VCaP (cell line): ENCODE measurements around the gene PIWIL4.
A peak's percentile ranks its signal among the peaks of the same experiment; 100 is the strongest.

Experiments
- H3K27ac ChIP-seq: fragments of 450-650 bp; 2 replicates; pipeline ENCODE4 v1.5.1; 2017
- CTCF ChIP-seq: fragments of 450-650 bp; conservative IDR thresholded peaks from 2 replicates; pipeline ENCODE4 v1.5.1; 2017; ENCODE audit warnings: mild to moderate bottlenecking, moderate library complexity

The PIWIL4 gene

GRCh38 chr11:94586546-94586945 lies 19.4 kb downstream of the PIWIL4 start:
- TF ChIP-seq CTCF: no peak
- no peak overlapping the region for H3K27ac ChIP-seq

GRCh38 chr11:94586978-94587377 lies 19.8 kb downstream of the PIWIL4 start:
- TF ChIP-seq CTCF: no peak

GRCh38 chr11:94588366-94588942 lies 21.3 kb downstream of the PIWIL4 start:
- H3K27ac ChIP-seq: no peak overlapping the region
- no peak for TF ChIP-seq CTCF

More at GRCh38 chr11:94586978-94587377, 19.8 kb downstream of the PIWIL4 start:
- H3K27ac ChIP-seq: no peak overlapping the region

DNA sequence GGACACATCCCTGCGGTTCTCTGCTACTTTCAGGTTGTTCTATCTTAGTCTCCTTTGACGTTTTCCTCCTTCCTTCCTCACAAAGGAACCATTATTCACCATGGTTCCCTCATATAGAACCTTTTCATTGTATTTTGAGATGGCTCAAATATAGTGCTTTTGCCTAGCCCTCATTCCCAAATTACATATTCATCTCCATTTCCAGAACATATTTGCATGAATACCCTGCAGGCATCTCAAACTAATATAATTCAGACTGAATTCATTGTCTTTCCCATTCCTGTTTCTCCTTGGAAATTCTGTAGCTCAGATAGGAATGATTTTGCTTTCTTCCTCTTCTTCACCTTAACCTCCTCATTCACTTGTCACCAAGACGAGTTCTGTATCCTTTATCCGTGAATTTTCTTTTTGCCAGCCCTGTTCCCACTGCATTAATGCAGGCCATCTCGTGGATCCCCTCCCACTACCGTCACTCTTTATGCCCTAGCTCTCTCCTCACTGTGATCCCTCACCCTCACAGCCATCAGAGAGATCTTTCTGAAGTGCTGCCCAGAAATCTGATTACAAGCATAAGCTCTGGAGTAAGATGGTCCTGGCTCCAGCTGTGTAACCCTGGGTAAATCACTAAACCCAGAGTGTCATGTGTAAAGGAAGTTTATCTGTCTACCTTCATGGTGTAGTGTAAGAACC lies 23.3 kb downstream of the PIWIL4 start:
- H3K27ac ChIP-seq: no peak overlapping the region
- TF ChIP-seq CTCF: no peak

DNA sequence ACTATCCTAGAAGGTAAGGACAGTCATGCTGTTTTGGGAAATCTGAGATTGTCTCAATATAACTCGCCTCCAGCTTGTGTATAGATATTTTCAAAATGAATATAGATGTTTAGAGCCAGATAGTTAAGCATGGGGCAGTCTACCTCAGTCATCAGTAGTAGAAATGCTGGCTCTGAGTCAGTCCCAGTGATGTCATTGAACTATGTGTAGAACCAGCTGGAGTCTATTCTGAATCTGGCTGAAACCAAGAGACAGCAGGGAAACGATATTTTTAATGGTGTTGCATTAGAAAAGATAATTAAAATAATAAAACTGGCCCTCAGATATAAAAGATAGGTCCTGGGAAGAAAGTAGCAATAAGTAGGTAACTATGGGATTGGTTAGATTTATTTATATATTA lies 25.9 kb downstream of the PIWIL4 start:
- no peak overlapping the region for H3K27ac ChIP-seq
- TF ChIP-seq CTCF: no peak

- H3K27ac ChIP-seq: no peak overlapping the region
- TF ChIP-seq CTCF: no peak
These were observed 27.9 kb downstream of the PIWIL4 start for GRCh38 chr11:94595076-94595475.

- no peak overlapping the region for H3K27ac ChIP-seq
- peak; percentile 84 for TF ChIP-seq CTCF
These were observed 30.7 kb downstream of the PIWIL4 start for GRCh38 chr11:94597896-94598295.
